ENCODE results near the gene NPC1. TPM values are rescaled to one million over a fixed set of nuclear protein-coding genes. Genes with fewer than 3 reads are reported as not detected.

NPC1 gene
- total and polyA plus RNA-seq, 11 donors, result 7.8 to 42.7 (median 16.8) TPM

- Histone ChIP-seq H3K27me3 (no peaks in the 10 kb centered on the region), H3K36me3 (peaks cover 0 to 4% (median 0%) of the 10 kb centered on the region in 9 donors), H3K9me3 (no peaks in the 10 kb centered on the region), H3K4me3 (peak overlapping the region in 7 of 12 donors; percentile 63 to 99 (median 81)), H3K27ac (peak overlapping the region in 4 of 12 donors; percentile 97 to 100 (median 100)), H3K4me1 (peaks cover 0 to 58% (median 27%) of the 10 kb centered on the region in 12 donors)
- TF ChIP-seq POLR2A (IDR thresholded peaks at IDR 0.05) (no peak), CTCF (IDR thresholded peaks at IDR 0.05) (no peak)
- 91 to 92% (median 92%) methylated on average over 13 of the region's 13 CpGs for WGBS, 4 donors
- no peak for DNase-seq
- no peak for ATAC-seq
- intact Hi-C loops (cut with DNase I), result no loop called here
Observed at GRCh38 chr18:23584019-23584983, 2.0 kb downstream of the NPC1 start.

GRCh38 chr18:23583071-23583865 lies 3.0 kb downstream of the NPC1 start:
- H3K27me3 ChIP-seq, result no peaks in the 10 kb centered on the region
- 79 to 83% (median 81%) methylated on average over 5 of the region's 5 CpGs for WGBS, 4 donors
- no peak overlapping the region for H3K27ac ChIP-seq
- no peak for ATAC-seq
- H3K4me3 ChIP-seq, result peak overlapping the region in 1 of 12 donors; percentile 99
- H3K4me1 ChIP-seq, result peaks cover 0 to 69% (median 27%) of the 10 kb centered on the region in 12 donors
- H3K9me3 ChIP-seq, result no peaks in the 10 kb centered on the region
- peaks cover 0 to 4% (median 0%) of the 10 kb centered on the region in 9 donors for H3K36me3 ChIP-seq
- intact Hi-C loops (cut with DNase I), result no loop called here
- no peak for DNase-seq
- TF ChIP-seq CTCF (IDR thresholded peaks at IDR 0.05), result no peak
- TF ChIP-seq POLR2A (IDR thresholded peaks at IDR 0.05), result no peak

- no peak overlapping the region for H3K27ac ChIP-seq
- intact Hi-C loops (cut with DNase I), result no loop called here
Observed at GRCh38 chr18:23580677-23581367, 5.5 kb downstream of the NPC1 start.

More at GRCh38 chr18:23580677-23581367, 5.5 kb downstream of the NPC1 start:
- TF ChIP-seq POLR2A (IDR thresholded peaks at IDR 0.05), result no peak
- no peak for TF ChIP-seq CTCF (IDR thresholded peaks at IDR 0.05)
- Histone ChIP-seq H3K9me3 (no peaks in the 10 kb centered on the region), H3K36me3 (peaks cover 0 to 10% (median 4%) of the 10 kb centered on the region in 9 donors), H3K27me3 (no peaks in the 10 kb centered on the region), H3K4me1 (peaks cover 0 to 65% (median 25%) of the 10 kb centered on the region in 12 donors), H3K4me3 (no peak overlapping the region)
- no peak for DNase-seq
- no peak for ATAC-seq
- 94 to 95% (median 95%) methylated on average over 6 of the region's 6 CpGs for WGBS, 4 donors
